ENCODE measurements around the gene PEPD.
A peak's percentile ranks its signal among the peaks of the same experiment; 100 is the strongest.

PEPD gene

GRCh38 chr19:33436360-33437345, 84.9 kb downstream of the PEPD start:
- no peak for DNase-seq

GRCh38 chr19:33435706-33436359, 85.8 kb downstream of the PEPD start:
- peak; percentile 15 for DNase-seq

GRCh38 chr19:33434886-33435705, 86.5 kb downstream of the PEPD start:
- peak; percentile 40 for DNase-seq

- DNase-seq, result no peak
Observed at GRCh38 chr19:33434069-33434885, 87.3 kb downstream of the PEPD start.

DNA sequence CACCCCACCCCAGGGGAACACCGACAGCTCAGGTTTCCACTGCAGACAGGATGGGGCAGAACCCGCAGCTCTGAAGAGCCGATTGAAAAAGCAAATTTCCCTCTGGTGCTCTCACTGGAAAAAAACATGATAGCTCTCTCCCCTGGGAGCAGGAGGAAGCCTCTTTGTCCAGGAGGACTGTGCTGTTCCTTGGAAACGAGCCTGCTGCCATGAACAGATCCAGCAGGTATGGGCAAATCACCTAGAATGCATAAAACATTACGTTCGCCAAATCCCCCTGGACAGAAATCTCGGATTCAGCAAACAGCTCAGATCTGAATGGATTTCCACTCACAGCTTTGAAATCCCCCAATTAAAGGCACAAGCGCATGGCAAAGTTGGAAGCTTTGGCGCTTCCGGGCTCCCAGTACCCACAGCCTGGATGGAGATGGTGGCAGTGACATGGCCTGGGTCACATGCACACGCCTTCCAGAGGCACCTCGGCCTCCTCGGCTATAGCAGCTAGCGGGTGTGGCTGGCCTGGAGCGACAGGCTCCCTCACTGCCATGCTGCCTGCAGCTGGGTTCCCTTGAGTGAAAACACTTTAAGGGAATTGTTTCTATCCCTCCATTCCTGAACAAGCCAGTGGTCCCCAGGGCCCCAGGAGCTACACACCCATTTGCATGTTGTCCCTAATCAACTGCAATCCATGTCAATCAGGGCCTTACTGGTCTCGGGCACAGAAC, 89.0 kb downstream of the PEPD start:
- no peak for DNase-seq

DNA sequence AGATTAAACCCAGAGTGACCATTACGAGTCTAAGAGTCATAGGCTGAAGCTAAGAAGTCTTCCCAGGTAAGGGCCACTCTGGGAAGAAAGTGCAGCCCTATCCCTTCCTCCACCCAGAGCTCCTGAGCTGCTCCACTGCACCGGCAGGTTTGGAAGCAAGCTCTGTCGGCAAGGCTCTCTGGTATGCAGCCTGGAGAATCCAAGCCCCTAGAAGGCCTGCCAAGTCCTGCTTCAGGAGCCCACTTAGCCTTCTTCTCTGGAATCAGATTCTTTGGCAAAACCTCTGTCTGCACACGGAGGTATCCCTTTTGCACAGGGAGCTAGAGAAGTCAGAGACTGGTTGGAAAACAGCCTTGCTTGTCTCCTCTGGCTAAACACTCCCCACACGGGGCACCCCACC, 89.6 kb downstream of the PEPD start:
- no peak for DNase-seq

DNA sequence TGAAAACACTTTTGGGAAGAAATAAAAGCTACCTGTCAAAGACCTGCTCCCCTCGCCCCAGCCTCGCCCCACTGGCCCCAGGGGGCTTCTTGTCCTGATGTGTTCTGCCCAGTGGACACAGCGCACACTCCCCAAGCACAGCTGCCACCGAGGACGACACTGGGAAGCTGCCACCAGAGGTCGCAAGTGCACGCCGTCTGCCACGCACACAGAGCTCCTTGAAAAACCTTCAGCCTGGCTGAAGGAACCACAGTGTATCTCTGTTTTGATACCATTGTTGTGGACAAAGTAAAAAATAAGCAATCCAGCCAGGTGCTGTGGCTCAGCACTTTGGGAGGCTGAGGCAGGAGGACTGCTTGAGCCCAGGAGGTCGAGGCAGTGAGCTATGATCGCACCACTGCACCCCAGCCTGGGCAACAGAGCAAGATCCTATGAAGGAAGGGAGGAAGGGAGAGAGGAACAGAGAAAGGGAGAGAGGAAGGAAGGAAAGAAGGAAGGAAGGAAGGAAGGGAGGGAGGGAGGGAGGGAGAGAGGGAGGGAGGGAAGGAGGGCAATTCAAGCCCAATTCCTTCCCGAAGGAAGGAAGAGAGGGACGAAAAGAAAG, 90.8 kb downstream of the PEPD start:
- peak; percentile 87 for DNase-seq

- DNase-seq, result no peak
Observed at GRCh38 chr19:33429891-33430673, 91.5 kb downstream of the PEPD start.

DNA sequence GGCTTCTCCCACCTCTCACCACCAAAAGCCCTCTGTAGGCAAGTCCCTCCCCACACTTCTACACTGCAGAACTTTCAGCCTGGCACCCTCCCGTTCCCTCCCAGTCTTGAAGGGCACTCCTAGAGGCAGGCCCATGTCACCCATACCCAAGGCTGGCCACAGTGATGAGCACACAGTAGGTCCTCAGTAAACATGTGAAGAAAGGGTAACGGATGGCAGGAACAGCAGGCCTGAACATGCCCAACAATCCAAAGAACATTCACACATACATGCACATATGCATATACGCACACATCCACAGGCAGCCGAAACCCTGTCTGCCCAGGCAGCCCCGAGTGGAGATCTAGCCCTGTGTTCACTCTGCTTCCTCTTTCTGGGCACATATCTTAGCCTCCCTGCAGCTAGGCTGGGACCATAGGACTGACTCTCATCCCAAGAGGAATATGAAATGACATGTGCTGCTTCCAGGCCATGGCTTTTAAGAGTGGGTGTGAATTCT, 92.9 kb downstream of the PEPD start:
- no peak for DNase-seq

DNA sequence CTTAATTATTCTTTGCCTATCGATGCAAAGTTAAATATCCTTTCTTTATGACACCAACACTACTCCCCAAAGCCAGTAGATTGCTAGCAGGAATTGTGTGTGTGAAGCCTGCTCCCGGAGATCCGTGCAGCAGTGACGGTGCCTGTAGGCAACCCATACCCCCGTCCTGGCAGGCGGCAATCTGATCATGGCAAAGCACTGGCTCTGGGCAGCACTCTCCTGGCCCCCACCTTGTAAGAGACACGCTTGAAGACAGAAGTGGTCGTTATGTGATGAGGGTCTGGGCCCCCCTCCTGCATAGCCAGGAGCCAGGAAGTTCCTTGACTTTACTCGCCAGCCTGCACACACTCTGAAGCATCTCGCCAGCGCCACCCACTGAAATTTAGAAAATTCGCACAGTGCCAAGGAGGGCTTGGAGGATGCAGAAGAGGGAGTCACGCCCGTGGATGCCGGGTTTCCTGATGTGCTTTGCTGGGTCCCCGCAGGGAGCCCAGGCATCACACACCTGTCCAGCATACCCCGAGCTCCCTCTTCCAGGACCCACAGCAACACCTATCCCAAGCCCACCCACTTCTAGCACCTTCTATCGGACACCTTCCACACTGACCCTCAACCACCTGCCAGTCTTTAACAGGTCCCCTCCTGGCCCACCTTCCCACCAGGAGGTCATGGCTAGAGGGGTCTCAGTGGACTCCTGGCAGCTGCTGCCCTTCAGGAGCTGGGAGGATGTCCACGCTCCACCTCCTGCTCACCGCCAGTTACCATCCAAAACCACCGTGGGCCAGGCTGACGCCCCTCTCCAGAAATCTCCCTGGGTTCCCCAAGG, 93.6 kb downstream of the PEPD start:
- no peak for DNase-seq

GRCh38 chr19:33426621-33427361, 94.8 kb downstream of the PEPD start:
- DNase-seq, result no peak

GRCh38 chr19:33424181-33424580, 97.4 kb downstream of the PEPD start:
- no peak for DNase-seq

DNA sequence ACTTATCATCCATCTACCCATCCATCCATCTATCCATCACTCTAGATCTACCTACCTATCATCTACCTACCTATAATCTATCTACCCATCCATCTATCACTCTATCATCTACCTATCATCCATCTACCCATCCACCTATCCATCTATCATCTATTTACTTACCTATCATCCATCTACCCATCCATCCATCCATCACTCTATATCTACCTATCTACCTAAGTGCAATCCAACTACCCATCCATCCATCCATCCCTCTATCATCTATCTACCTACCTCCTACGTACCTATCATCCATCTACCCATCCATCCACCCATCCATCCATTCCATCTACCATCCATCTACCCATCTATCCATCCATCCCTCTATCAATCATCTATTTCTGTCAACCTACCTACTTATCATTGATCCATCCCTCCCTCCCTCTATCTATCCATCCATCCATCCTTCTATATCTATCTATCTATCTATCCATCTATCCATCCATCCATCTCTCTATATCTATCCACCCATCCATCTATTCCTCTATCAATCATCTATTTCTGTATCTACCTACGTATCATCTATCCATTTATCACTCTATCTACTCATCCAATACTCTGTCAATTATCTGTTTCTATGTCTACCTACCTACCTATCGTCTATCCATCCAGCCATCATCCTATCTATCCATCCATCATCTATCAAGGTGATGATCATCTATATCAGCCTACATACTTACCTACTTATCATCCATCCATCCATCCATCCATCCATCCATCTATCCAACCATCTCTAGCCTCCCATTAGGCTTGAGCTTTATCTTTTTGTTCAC, 99.0 kb downstream of the PEPD start:
- DNase-seq, result no peak

DNA sequence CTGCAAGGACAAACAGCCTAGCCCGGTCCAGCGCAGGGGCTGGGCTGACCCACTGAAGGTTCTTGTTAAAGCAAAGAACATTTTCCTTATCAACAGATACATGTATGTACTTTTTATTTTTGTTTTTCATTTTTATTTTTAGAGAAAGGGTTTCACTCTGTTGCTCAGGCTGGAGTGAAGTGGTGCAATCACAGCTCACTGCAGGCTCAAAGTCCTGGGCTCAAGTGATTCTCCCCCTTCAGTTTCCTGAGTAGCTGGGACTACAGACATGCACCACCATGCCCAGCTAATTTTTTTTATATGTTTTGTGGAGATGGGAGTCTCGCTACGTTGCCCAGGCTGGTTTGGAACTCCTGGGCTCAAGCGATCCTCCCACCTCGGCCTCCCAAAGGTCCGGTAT, 100.2 kb downstream of the PEPD start:
- DNase-seq, result no peak

GRCh38 chr19:33420821-33421220, 100.8 kb downstream of the PEPD start:
- no peak for DNase-seq

GRCh38 chr19:33419788-33420130, 101.8 kb downstream of the PEPD start:
- DNase-seq, result peak; percentile 83

Data from retina (tissue), 1 donor.